Measurements from ENCODE around the gene THSD4.

DNA sequence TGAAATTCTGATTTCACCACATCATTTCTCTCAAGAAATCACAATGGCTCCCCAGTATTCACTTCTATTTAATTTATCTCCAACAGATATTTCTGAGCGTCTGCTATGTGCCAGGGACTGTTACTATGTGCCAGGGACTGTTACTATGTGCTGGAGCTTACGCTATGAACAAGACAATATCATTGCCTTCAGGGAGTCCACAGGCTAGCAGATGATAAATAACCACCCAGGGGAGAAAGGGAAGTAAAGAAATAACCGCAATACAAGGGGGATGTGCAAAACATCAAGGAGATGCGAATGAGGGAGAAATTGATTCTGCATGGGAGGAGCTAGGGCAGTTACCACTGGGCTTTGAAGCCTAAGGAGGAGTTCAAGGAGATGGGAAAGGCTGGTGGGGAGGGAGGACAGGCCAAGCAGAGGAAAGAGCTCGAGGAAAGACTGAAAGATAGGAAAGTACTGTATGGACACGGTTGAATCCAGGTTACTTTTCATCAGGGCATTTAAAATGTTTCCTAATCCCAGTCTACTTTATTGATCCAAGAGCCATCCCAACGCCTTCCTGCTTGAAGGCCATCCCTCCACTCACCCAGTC is 2.5 kb downstream of the THSD4 start:
- TF ChIP-seq POLR2AphosphoS5 (IDR thresholded peaks at IDR 0.05; ENCODE audit: low read depth, low read length) (no peak), POLR2A (IDR thresholded peaks at IDR 0.05; ENCODE audit: low read depth, low read length) (no peak)
